ENCODE measurements around the gene PXDC1.

The PXDC1 gene

GRCh38 chr6:3727036-3727435 is 24.5 kb downstream of the PXDC1 start:
- TF ChIP-seq, protein P1, sequence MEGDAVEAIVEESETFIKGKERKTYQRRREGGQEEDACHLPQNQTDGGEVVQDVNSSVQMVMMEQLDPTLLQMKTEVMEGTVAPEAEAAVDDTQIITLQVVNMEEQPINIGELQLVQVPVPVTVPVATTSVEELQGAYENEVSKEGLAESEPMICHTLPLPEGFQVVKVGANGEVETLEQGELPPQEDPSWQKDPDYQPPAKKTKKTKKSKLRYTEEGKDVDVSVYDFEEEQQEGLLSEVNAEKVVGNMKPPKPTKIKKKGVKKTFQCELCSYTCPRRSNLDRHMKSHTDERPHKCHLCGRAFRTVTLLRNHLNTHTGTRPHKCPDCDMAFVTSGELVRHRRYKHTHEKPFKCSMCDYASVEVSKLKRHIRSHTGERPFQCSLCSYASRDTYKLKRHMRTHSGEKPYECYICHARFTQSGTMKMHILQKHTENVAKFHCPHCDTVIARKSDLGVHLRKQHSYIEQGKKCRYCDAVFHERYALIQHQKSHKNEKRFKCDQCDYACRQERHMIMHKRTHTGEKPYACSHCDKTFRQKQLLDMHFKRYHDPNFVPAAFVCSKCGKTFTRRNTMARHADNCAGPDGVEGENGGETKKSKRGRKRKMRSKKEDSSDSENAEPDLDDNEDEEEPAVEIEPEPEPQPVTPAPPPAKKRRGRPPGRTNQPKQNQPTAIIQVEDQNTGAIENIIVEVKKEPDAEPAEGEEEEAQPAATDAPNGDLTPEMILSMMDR (IDR thresholded peaks at IDR 0.05; ENCODE audit: low read depth, low read length), result no peak

GRCh38 chr6:3726421-3726820 is 25.1 kb downstream of the PXDC1 start:
- no peak for DNase-seq
- Histone ChIP-seq H3K9me3 (no peaks in the 10 kb centered on the region), H3K27me3 (peaks cover 38% of the 10 kb centered on the region), H3K4me1 (no peaks in the 10 kb centered on the region), H3K4me3 (ENCODE audit: low read depth, low read length) (no peak overlapping the region), H3K36me3 (no peaks in the 10 kb centered on the region)
- TF ChIP-seq, protein P1 (IDR thresholded peaks at IDR 0.05; ENCODE audit: low read depth, low read length), result no peak

More at GRCh38 chr6:3727036-3727435, 24.5 kb downstream of the PXDC1 start:
- no peak for DNase-seq
- Histone ChIP-seq H3K36me3 (no peaks in the 10 kb centered on the region), H3K27me3 (peaks cover 40% of the 10 kb centered on the region), H3K4me1 (no peaks in the 10 kb centered on the region), H3K4me3 (ENCODE audit: low read depth, low read length) (no peak overlapping the region), H3K9me3 (no peaks in the 10 kb centered on the region)

DNA sequence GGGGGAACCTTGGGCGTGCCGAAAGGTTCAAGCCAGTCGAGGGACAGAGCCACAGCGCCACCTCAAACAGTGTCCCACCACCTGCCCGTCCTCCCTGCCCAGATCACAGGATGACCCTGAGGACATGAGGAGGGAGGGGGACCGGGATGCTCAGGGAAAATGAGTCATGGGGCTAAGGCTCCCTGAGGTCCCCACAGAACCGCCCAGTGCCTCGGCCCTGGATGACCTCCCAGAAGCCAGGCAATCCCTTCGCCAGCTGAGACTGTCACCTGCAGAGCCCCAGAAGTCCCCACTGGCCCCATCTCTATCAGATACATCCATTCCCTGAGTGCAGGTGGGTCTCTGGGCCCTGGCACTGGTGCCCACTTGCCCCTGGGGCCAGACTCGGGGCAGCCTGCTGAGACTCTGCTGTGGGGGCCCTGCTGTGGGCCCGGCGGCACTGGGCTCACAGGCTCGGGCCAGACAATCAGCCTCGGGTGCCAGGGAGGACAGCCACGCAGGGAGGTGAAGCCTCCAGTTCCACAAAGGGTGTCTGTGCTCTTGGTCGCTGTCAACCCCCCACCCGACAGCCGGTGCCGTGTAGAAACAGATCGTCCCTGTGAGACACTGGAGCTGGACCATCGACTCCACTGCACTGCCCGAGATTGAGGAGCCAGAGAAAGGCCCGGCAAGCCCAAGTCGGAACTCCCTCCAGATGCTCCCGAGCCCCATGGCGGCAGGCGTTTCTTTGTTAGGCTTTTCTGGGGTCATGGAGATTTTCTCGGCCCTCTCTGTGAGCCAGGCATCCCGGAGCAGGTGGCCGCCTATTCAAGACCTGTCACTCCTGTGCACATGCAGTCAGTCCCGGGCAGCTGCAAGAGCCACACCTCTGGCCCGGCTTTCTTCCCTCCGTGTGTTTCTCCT is 26.1 kb downstream of the PXDC1 start:
- TF ChIP-seq, protein P1 (IDR thresholded peaks at IDR 0.05; ENCODE audit: low read depth, low read length), result no peak
- Histone ChIP-seq H3K27me3 (peaks cover 27% of the 10 kb centered on the region), H3K9me3 (no peaks in the 10 kb centered on the region), H3K36me3 (no peaks in the 10 kb centered on the region), H3K4me1 (no peaks in the 10 kb centered on the region), H3K4me3 (ENCODE audit: low read depth, low read length) (no peak overlapping the region)
- DNase-seq, result no peak

DNA sequence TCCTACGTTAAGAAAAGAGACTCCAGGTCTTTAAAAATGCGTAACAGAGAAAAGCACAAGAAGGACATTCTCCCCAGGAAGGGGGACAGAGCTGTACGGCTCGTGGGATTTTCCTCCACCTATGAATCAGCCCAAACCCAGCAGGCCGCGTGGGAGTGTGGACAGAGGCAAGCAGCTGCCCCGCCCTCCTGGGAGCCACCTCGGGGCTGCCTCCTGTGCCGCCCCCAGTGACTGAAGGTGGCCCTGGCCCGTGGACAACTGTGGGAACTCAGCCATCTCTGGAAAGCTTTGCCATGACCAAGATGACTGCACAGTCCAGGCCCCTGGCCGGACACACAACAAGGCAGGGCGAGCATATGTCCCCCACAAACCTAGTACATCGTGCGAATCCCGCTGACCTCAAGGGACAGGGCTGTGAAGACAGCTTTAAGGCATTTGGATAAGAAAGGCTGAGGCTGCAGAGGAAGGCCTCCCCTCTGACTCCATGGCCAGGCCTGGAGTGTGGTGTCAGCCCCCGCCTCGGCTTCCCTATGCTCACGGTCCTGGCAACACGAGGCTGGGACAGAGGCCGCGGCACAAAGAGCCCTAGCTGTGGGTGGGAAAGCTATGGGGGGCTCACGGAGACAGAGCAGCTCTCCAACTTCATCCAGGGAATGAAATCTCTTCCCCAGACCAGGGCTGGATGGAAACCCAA is 26.9 kb downstream of the PXDC1 start:
- H3K27me3 ChIP-seq, result peaks cover 19% of the 10 kb centered on the region
- no peaks in the 10 kb centered on the region for H3K36me3 ChIP-seq
- H3K9me3 ChIP-seq, result no peaks in the 10 kb centered on the region
- no peak overlapping the region for H3K4me3 ChIP-seq (ENCODE audit: low read depth, low read length)
- TF ChIP-seq, protein P1 (IDR thresholded peaks at IDR 0.05; ENCODE audit: low read depth, low read length), result no peak
- DNase-seq, result no peak
- H3K4me1 ChIP-seq, result no peaks in the 10 kb centered on the region

- no peak for DNase-seq
- no peak overlapping the region for H3K4me3 ChIP-seq (ENCODE audit: low read depth, low read length)
- no peaks in the 10 kb centered on the region for H3K4me1 ChIP-seq
- TF ChIP-seq, protein P1 (IDR thresholded peaks at IDR 0.05; ENCODE audit: low read depth, low read length), result no peak
- no peaks in the 10 kb centered on the region for H3K36me3 ChIP-seq
- H3K9me3 ChIP-seq, result no peaks in the 10 kb centered on the region
- peaks cover 14% of the 10 kb centered on the region for H3K27me3 ChIP-seq
Observed at GRCh38 chr6:3723966-3724365, 27.5 kb downstream of the PXDC1 start.

- no peak for DNase-seq
- TF ChIP-seq, protein P1 (IDR thresholded peaks at IDR 0.05; ENCODE audit: low read depth, low read length), result no peak
- no peaks in the 10 kb centered on the region for H3K36me3 ChIP-seq
- no peaks in the 10 kb centered on the region for H3K4me1 ChIP-seq
- H3K9me3 ChIP-seq, result no peaks in the 10 kb centered on the region
- H3K27me3 ChIP-seq, result peaks cover 7% of the 10 kb centered on the region
- H3K4me3 ChIP-seq (ENCODE audit: low read depth, low read length), result no peak overlapping the region
Observed at GRCh38 chr6:3723251-3723650, 28.3 kb downstream of the PXDC1 start.

Measured in BE2C (cell line).